Endothelial cell of umbilical vein (primary cell): ENCODE measurements around the gene ABLIM2.

ENCODE experiments used
- CTCF ChIP-seq, 2 donors: IDR thresholded peaks; 1 replicate in 1 of 2; 2 replicates in 1 of 2; pipeline ENCODE4 v1.5.1; 2011; ENCODE audit warnings: low read length in 2 of 2, mild to moderate bottlenecking in 2 of 2, moderate library complexity in 2 of 2, control low read depth in 1 of 2, inconsistent platforms in 1 of 2, low read depth in 1 of 2; ENCODE audit not compliant: insufficient read depth in 1 of 2; ENCODE audit errors: extremely low read depth in 1 of 2
- EZH2 ChIP-seq: IDR thresholded peaks from 2 replicates; pipeline ENCODE4 v1.6.1; 2012; ENCODE audit warnings: borderline replicate concordance, low read depth, mild to moderate bottlenecking, moderate library complexity, low read length, inconsistent platforms; ENCODE audit not compliant: severe bottlenecking
- FOS ChIP-seq: IDR thresholded peaks from 2 replicates; pipeline ENCODE4 v1.6.1; 2011; ENCODE audit warnings: mild to moderate bottlenecking, low read length, moderate library complexity, borderline replicate concordance; ENCODE audit not compliant: insufficient read depth
- JUN ChIP-seq: IDR thresholded peaks from 2 replicates; pipeline ENCODE4 v1.6.1; 2011; ENCODE audit warnings: borderline replicate concordance, low read depth; ENCODE audit not compliant: insufficient read length, insufficient read depth
- MYC ChIP-seq: IDR thresholded peaks from one replicate; pipeline ENCODE4 v1.6.1; 2011; ENCODE audit warnings: mild to moderate bottlenecking, low read depth, low read length
- POLR2A ChIP-seq: IDR thresholded peaks from 2 replicates; pipeline ENCODE4 v1.6.1; 2012; ENCODE audit warnings: low read depth, mild to moderate bottlenecking, control low read depth, low read length
- POLR2AphosphoS5 ChIP-seq: IDR thresholded peaks from 2 replicates; pipeline ENCODE4 v1.6.1; 2012; ENCODE audit warnings: low read depth, mild to moderate bottlenecking, control low read depth, low read length, moderate library complexity; ENCODE audit not compliant: insufficient read depth
- TF ChIP-seq, protein P1 (sequence below): IDR thresholded peaks from 2 replicates; pipeline ENCODE4 v1.6.1; 2011; ENCODE audit not compliant: insufficient read depth, insufficient read length

- TF ChIP-seq EZH2 (no peak), CTCF (IDR thresholded peaks at IDR 0.05; ENCODE audit: extremely low read depth in 1 of 2, insufficient read depth in 1 of 2, low read depth in 1 of 2, low read length in 2 of 2) (no peak), POLR2AphosphoS5 (no peak), POLR2A (no peak), MYC (no peak), JUN (no peak), FOS (no peak)
- TF ChIP-seq, protein P1, sequence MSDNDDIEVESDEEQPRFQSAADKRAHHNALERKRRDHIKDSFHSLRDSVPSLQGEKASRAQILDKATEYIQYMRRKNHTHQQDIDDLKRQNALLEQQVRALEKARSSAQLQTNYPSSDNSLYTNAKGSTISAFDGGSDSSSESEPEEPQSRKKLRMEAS, result no peak
Measured at GRCh38 chr4:7981738-7982394, 176.7 kb downstream of the ABLIM2 start.
